BLaER1 treated with 17β-estradiol and CSF1 and Interleukin-3, amounts not matched to agents 10 nM and 100 nM (cell line): ENCODE data around the gene EHHADH.

Experiments used
- H3K27ac ChIP-seq, 11 experiments: shearing (Covaris generic); formaldehyde crosslinking; 2 replicates each; pipeline ENCODE4 v1.8.1; 2022
- H3K27me3 ChIP-seq, 11 experiments: shearing (Covaris generic); formaldehyde crosslinking; 2 replicates each; pipeline ENCODE4 v1.8.1; 2022
- H3K36me3 ChIP-seq, 11 experiments: shearing (Covaris generic); formaldehyde crosslinking; 2 replicates each; pipeline ENCODE4 v1.8.1; 2022
- H3K4me1 ChIP-seq, 10 experiments: shearing (Covaris generic); formaldehyde crosslinking; 2 replicates each; pipeline ENCODE4 v1.8.1; 2022
- H3K4me2 ChIP-seq, 11 experiments: shearing (Covaris generic); formaldehyde crosslinking; 2 replicates each; pipeline ENCODE4 v1.8.1; 2022
- H3K4me3 ChIP-seq, 10 experiments: shearing (Covaris generic); formaldehyde crosslinking; 2 replicates each; pipeline ENCODE4 v1.8.1; 2022
- H3K9ac ChIP-seq, 11 experiments: shearing (Covaris generic); formaldehyde crosslinking; 2 replicates each; pipeline ENCODE4 v1.8.1; 2022
- H3K9me3 ChIP-seq, 11 experiments: shearing (Covaris generic); formaldehyde crosslinking; replicated peaks in 1 of 11; 2 replicates each; pipeline ENCODE4 v1.8.1; 2022
- H4K20me1 ChIP-seq, 11 experiments: shearing (Covaris generic); formaldehyde crosslinking; 2 replicates each; pipeline ENCODE4 v1.8.1; 2022
- Cebpa-rat ChIP-seq, 11 experiments: shearing (Covaris generic); IDR thresholded peaks; 2 replicates each; pipeline ENCODE4 v1.8.1; 2022

EHHADH gene

DNA sequence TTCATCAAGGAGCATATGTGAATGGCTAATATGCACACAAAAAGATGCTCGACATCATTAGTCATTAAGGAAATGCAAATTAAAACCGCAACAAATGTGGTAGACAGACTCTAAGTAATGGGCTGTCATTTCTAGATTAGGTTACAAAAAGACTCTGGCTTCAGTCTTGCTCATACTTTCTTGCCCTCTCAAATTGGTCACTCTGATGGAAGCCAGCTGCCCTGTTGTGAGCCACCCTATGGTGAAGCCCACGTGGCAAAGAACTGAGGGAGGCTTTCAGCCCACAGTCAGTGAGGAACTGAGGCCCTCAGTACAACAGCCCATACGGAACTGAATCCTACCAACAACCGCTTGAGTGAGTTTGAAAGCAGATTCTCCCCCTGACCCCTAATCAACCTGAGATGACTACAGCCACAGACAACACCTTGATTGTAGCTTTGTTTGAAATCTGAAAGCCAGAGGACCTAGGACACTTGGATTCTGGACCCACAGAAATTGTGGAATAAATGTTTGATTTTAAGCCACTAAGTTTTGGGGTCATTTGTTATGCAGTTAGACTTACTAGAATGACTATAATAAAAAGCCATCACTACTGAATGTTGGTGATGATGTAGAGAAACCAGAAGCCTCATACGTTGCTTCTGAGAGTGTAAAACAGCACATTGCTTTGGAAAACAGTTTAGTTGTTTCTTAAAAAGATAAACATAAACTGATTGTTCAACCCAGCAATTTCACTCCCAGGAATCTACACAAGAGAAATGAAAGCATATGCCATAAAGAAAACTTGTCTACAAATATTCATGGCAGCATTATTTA, 45.7 kb downstream of the EHHADH start:
- H4K20me1 ChIP-seq: no peaks in the 10 kb centered on the region
- no peaks in the 10 kb centered on the region for H3K9me3 ChIP-seq
- H3K27ac ChIP-seq: no peak overlapping the region
- TF ChIP-seq Cebpa-rat (IDR thresholded peaks at IDR 0.05): no peak
- no peaks in the 10 kb centered on the region for H3K27me3 ChIP-seq
- no peaks in the 10 kb centered on the region for H3K4me1 ChIP-seq
- H3K36me3 ChIP-seq: no peaks in the 10 kb centered on the region
- H3K4me2 ChIP-seq: no peak overlapping the region
- no peak overlapping the region for H3K9ac ChIP-seq
- no peak overlapping the region for H3K4me3 ChIP-seq

DNA sequence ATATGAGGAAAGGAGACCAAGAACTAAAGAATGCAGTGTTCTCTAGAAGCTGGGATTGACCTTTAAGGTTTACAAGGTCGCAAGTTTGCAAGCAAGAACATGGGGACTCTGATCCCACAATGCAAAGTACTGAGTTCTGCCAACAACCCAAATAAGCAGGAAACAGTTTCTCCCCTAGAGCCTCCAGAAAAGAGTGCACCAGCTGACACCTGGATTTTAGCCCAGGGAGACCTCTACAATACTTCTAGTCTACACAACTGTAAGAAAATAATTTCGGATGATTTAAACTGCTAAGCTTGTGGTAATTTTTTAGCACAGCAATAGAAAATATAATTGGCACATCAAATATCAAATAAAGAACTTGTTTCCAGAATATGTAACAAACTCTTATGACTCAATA, 46.4 kb downstream of the EHHADH start:
- no peak overlapping the region for H3K27ac ChIP-seq

DNA sequence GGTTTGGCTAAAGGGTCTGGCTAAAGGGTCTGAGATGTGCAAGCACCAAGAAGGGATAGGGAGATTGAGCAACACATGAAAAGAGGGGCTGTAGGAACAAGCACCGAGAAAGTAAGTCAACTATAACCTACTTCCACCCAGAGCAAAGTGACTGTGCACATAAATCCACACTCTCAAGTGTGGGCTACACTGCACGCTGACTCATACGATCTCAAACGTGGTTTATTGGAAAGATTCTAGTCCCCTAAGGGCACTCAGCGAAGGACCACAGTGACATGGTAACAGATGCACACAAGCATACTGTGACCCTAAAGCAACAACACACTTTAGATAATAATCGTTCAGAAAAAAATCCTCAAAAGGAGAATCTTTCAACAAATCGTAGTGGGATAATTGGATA, 48.0 kb downstream of the EHHADH start:
- Histone ChIP-seq H3K27me3 (no peaks in the 10 kb centered on the region), H4K20me1 (no peaks in the 10 kb centered on the region), H3K4me1 (no peaks in the 10 kb centered on the region), H3K27ac (no peak overlapping the region), H3K4me2 (no peak overlapping the region), H3K9me3 (no peaks in the 10 kb centered on the region), H3K36me3 (no peaks in the 10 kb centered on the region), H3K9ac (no peak overlapping the region), H3K4me3 (no peak overlapping the region)
- TF ChIP-seq Cebpa-rat (IDR thresholded peaks at IDR 0.05): no peak

More for the DNA sequence above, 46.4 kb downstream of the EHHADH start:
- Histone ChIP-seq H3K36me3 (no peaks in the 10 kb centered on the region), H4K20me1 (no peaks in the 10 kb centered on the region), H3K4me3 (no peak overlapping the region), H3K4me1 (no peaks in the 10 kb centered on the region), H3K27me3 (no peaks in the 10 kb centered on the region), H3K4me2 (no peak overlapping the region), H3K9ac (no peak overlapping the region), H3K9me3 (no peaks in the 10 kb centered on the region)
- no peak for TF ChIP-seq Cebpa-rat (IDR thresholded peaks at IDR 0.05)

DNA sequence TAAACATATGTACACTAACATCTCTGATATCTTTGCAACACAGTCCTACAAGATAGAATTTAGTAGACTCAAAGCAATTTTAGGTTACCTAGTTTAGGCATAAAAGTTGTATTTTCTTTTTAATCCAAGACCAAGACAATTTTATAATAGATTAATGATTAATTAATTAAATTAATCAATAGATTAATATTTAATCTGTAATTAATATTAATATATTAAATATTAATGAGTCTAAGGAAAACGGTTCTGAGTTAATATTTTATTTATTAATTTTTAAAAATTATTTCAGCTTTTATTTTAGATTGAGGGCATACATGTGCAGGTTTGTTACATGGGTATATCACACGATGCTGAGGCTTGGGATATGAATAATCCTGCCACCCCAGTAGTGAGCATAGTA, 49.0 kb downstream of the EHHADH start:
- Histone ChIP-seq H3K4me3 (no peak overlapping the region), H3K27ac (no peak overlapping the region), H4K20me1 (no peaks in the 10 kb centered on the region), H3K4me1 (no peaks in the 10 kb centered on the region), H3K4me2 (no peak overlapping the region), H3K36me3 (no peaks in the 10 kb centered on the region), H3K27me3 (no peaks in the 10 kb centered on the region), H3K9me3 (no peaks in the 10 kb centered on the region), H3K9ac (no peak overlapping the region)
- no peak for TF ChIP-seq Cebpa-rat (IDR thresholded peaks at IDR 0.05)

DNA sequence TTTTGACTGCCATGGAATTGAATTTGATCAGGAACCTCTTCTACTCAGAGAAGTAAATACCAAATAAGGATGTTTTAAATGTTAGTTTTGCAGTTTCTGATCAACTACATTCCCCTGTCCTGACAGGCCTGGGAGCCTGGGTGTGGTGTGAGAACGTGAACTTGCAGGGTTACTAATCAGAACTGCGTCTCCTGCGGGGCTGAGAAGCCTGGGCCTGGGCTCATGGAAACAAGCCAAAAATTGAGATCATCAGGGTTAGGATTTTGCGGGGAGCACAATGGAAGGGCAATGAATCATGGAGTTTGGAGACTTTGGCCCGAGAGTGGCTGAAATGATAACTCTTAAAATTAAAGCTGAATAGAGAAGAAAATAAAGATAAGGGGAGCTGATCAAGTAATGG, 53.2 kb downstream of the EHHADH start:
- H3K27ac ChIP-seq: no peak overlapping the region
- H3K4me2 ChIP-seq: no peak overlapping the region
- peaks cover 0 to 4% (median 0%) of the 10 kb centered on the region in 11 experiments; a peak in 2 of 22 replicates for H3K9me3 ChIP-seq
- no peaks in the 10 kb centered on the region for H3K4me1 ChIP-seq
- no peaks in the 10 kb centered on the region for H3K27me3 ChIP-seq
- H3K36me3 ChIP-seq: no peaks in the 10 kb centered on the region
- H3K4me3 ChIP-seq: no peak overlapping the region
- H3K9ac ChIP-seq: no peak overlapping the region
- TF ChIP-seq Cebpa-rat (IDR thresholded peaks at IDR 0.05): no peak
- H4K20me1 ChIP-seq: no peaks in the 10 kb centered on the region

DNA sequence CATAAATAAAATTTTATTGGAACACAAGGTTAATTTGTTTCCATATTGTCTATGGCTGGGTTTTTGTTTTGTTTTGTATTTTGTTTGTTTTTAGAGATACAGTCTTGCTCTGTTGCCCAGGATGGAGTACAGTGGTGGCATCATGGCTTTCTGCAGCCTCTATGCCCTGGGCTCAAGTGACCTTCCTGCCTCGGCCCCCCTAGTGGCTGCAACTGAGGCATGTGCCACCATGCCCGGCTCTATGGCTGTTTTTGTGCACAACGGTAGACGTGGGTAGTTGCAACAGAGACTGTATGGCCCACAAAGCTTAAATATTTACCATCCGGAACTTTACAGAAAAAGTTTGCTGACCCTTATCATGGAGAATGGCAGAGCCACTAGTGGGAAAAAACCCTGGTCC, 54.2 kb downstream of the EHHADH start:
- Histone ChIP-seq H3K36me3 (no peaks in the 10 kb centered on the region), H3K27me3 (no peaks in the 10 kb centered on the region), H3K4me1 (no peaks in the 10 kb centered on the region), H4K20me1 (no peaks in the 10 kb centered on the region), H3K27ac (no peak overlapping the region), H3K4me3 (no peak overlapping the region), H3K4me2 (no peak overlapping the region), H3K9me3 (peaks cover 0 to 4% (median 0%) of the 10 kb centered on the region in 11 experiments; a peak in 3 of 22 replicates), H3K9ac (no peak overlapping the region)
- no peak for TF ChIP-seq Cebpa-rat (IDR thresholded peaks at IDR 0.05)

DNA sequence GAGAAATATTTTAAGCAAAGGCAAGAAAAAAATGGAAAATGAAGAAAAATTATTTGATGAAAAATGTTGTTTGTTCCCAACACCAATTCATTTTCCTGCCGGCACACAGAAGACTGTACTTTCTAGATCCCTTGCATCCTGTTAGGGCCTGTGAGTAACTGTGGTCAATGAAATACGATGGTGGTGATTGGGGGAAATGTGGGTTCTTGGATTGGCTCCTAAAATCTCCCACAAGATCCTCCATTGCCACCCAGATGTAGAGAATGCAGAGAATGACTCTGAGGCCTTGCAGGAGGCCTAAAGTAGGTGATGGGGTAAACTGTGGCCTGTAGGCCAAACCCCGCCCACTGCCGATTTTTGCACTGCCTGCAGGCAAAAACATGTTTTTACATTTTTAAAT, 54.6 kb downstream of the EHHADH start:
- Histone ChIP-seq H3K9ac (no peak overlapping the region), H3K27me3 (no peaks in the 10 kb centered on the region), H3K27ac (no peak overlapping the region), H3K36me3 (no peaks in the 10 kb centered on the region), H3K4me3 (no peak overlapping the region), H3K9me3 (peaks cover 0 to 6% (median 0%) of the 10 kb centered on the region in 11 experiments; a peak in 4 of 22 replicates), H3K4me2 (no peak overlapping the region), H3K4me1 (no peaks in the 10 kb centered on the region), H4K20me1 (no peaks in the 10 kb centered on the region)
- TF ChIP-seq Cebpa-rat (IDR thresholded peaks at IDR 0.05): no peak

DNA sequence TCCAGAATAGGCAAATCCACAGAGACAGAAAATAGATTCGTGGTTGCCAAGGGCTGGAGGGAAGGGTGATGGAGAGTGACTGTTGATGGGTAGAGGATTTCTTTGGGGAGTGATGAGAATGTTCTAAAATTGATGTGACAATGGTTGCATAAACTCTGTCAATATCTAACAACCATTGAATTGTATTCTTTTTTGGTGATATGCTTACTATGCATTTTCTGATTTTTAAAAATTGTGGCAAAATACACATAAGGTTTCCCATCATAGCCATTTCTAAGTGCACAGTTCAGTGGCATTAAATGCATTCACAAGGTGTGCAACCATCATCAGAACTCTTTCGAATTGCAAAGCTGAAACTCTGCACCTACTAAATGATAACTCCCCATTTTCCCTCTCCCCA, 56.8 kb downstream of the EHHADH start:
- H3K4me3 ChIP-seq: no peak overlapping the region

DNA sequence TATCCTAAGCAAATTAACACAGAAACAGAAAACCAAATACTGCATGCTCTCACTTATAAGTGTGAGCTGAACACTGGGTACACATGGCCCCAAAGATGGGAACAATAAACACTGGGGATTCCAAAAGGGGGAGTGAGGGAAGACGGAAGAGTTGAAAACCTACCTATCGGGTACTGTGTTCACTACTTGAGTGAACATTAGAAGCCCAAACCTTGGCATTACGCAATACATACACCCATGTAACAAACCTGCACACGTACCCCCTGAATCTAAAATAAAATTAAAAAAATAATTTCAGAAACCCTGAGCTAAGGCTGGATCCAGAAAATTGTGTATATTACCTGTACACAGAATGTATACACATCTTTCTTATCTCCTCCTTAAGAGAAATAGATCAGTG, 58.2 kb downstream of the EHHADH start:
- Histone ChIP-seq H3K27ac (no peak overlapping the region), H3K36me3 (no peaks in the 10 kb centered on the region), H3K9ac (no peak overlapping the region), H3K4me1 (no peaks in the 10 kb centered on the region), H4K20me1 (no peaks in the 10 kb centered on the region), H3K9me3 (peaks cover 0 to 14% (median 5%) of the 10 kb centered on the region in 11 experiments; a peak in 4 of 22 replicates), H3K4me3 (no peak overlapping the region), H3K27me3 (no peaks in the 10 kb centered on the region), H3K4me2 (no peak overlapping the region)
- TF ChIP-seq Cebpa-rat (IDR thresholded peaks at IDR 0.05): peak in 8 of 11 experiments; percentile 22 to 84 (median 46); a peak in 12 of 22 replicates

More for the DNA sequence above, 56.8 kb downstream of the EHHADH start:
- H3K4me1 ChIP-seq: no peaks in the 10 kb centered on the region
- TF ChIP-seq Cebpa-rat (IDR thresholded peaks at IDR 0.05): no peak
- peaks cover 0 to 14% (median 5%) of the 10 kb centered on the region in 11 experiments; a peak in 4 of 22 replicates for H3K9me3 ChIP-seq
- no peak overlapping the region for H3K9ac ChIP-seq
- H3K36me3 ChIP-seq: no peaks in the 10 kb centered on the region
- H3K27ac ChIP-seq: no peak overlapping the region
- no peak overlapping the region for H3K4me2 ChIP-seq
- H4K20me1 ChIP-seq: no peaks in the 10 kb centered on the region
- H3K27me3 ChIP-seq: no peaks in the 10 kb centered on the region

DNA sequence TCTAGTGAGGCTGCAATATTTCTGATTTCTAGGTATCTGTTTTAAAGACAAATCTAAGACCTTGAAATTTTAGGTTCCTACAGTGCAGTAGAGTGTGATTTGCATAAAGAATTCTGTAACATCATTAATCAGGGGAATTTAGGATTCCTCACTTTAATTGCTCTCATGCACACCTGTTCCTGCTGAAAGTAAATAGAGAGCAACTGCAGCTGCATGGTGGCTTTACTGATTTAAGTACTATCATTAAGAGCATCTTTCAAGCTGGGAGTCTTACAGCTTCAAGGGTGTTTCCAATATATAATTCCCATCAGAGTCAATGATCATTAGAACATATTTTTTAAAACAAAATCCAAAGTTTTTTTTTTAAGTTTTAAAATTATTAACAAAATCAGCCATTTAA, 65.0 kb downstream of the EHHADH start:
- no peak for TF ChIP-seq Cebpa-rat (IDR thresholded peaks at IDR 0.05)
- H3K4me3 ChIP-seq: no peak overlapping the region
- no peak overlapping the region for H3K27ac ChIP-seq
- H3K9me3 ChIP-seq: peaks cover 0 to 10% (median 0%) of the 10 kb centered on the region in 11 experiments; a peak in 1 of 22 replicates
- no peaks in the 10 kb centered on the region for H3K4me1 ChIP-seq
- no peaks in the 10 kb centered on the region for H3K36me3 ChIP-seq
- no peak overlapping the region for H3K4me2 ChIP-seq
- no peaks in the 10 kb centered on the region for H4K20me1 ChIP-seq
- H3K27me3 ChIP-seq: no peaks in the 10 kb centered on the region
- H3K9ac ChIP-seq: no peak overlapping the region
